Activated T-cell treated with anti-CD3 and anti-CD28 coated beads for 24 hours (primary cell): ENCODE data around the gene GNA12.
"Not testable (repeated sequence)": the region's sequence is repeated elsewhere in the genome, so short reads cannot be mapped to it uniquely, and the experiment has no call there.

Experiments
- DNase-seq: peaks from one replicate; pipeline ENCODE4 v3.0.0-alpha.2; 2020; ENCODE audit warnings: low read depth

The GNA12 gene

DNA sequence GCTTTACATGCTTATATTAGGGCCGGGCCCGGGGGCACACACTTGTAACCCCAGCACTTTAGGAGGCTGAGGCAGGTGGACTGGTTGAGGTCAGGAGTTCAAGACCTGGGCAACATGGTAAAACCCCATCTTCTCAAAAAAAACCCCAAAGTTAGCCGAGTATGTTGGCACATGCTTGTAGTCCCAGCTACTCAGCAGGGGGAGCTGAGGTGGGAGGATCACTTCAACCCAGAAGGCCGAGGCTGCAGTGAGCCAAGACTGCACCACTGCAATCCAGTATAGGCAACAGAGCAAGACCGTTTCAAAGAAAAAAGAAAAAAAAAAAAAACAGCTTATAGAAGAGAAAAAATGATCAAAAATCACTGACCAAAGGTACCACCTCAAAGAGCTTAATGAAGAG lies 93.0 kb downstream of the GNA12 start:
- DNase-seq: no peak

DNA sequence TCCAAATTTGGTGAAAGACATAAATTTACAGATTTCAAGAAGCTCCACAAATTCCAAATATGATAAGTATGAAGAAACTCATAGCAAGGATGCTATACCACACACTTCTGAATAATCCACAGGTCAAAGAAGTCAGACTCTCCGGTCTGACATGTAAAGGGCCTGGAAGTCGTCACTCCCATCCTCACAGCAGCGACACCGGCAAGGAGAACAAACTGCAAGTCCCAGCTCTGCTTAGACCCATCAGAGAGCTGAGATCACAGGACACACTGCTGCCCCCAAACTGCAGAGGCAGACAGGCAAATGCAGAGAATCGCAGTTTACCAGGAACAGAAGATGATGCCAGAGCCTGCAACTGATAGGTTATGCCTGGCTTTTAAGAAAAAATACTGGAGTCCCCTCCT lies 94.1 kb downstream of the GNA12 start:
- no peak for DNase-seq

DNA sequence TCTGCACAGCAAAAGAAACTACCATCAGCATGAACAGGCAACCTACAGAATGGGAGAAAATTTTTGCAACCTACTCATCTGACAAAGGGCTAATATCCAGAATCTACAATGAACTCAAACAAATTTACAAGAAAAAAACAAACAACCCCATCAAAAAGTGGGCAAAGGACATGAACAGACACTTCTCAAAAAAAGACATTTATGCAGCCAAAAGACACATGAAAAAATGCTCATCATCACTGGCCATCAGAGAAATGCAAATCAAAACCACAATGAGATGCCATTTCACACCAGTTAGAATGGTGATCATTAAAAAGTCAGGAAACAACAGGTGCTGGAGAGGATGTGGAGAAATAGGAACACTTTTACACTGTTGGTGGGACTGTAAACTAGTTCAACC lies 95.4 kb downstream of the GNA12 start:
- DNase-seq: not testable (repeated sequence)

DNA sequence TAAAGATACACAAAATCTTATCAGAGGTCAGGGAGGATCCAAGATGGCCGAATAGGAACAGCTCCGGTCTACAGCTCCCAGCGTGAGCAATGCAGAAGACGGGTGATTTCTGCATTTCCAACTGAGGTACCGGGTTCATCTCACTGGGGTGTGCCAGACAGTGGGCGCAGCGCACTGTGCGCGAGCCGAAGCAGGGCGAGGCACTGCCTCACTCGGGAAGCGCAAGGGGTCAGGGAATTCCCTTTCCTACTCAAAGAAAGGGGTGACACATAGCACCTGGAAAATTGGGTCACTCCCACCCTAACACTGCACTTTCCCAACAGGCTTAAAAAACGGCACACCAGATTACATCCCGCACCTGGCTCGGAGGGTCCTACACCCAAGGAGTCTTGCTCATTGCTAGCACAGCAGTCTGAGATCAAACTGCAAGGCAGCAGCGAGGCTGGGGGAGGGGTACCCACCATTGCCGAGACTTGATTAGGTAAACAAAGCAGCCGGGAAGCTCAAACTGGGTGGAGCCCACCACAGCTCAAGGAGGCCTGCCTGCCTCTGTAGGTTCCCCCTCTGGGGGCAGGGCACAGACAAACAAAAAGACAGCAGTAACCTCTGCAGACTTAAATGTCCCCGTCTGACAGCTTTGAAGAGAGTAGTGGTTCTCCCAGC lies 100.5 kb downstream of the GNA12 start:
- not testable (repeated sequence) for DNase-seq

DNA sequence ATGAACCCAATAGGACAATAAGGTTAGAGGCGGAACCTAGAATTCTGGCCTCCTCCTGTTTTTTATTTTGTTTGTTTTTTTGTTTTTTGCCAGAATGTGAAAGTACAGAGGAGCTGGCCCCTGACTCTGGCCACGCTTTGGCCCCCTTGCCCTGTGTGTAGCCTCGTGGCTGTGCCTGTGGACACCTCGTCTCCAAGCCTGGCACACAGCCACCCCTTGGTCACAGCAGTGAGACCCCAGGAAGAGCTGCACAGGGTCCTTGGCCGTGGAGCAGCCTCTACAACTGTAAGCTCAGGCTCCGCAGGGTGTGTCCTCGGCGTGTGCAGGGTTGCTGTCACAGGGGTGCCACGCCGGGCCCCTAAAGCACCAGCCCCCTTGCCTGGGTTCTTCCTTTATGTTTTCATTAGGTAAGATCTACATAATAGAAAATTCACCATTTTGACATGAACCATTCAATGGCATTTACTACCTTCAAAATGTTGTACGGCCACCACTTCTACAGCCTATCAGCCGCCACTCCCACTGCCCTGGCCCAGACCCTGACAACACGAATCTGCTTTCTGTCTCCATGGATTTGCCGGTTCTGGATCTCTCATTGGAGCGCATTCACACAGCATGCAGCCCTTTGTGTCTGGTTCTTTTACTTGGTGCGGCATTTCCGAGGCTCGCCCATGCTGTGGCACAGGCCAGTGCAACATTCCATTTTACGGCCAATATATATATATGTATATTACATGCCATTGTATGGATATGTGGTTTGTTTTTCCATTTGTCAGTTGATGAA lies 105.2 kb downstream of the GNA12 start:
- DNase-seq: no peak

DNA sequence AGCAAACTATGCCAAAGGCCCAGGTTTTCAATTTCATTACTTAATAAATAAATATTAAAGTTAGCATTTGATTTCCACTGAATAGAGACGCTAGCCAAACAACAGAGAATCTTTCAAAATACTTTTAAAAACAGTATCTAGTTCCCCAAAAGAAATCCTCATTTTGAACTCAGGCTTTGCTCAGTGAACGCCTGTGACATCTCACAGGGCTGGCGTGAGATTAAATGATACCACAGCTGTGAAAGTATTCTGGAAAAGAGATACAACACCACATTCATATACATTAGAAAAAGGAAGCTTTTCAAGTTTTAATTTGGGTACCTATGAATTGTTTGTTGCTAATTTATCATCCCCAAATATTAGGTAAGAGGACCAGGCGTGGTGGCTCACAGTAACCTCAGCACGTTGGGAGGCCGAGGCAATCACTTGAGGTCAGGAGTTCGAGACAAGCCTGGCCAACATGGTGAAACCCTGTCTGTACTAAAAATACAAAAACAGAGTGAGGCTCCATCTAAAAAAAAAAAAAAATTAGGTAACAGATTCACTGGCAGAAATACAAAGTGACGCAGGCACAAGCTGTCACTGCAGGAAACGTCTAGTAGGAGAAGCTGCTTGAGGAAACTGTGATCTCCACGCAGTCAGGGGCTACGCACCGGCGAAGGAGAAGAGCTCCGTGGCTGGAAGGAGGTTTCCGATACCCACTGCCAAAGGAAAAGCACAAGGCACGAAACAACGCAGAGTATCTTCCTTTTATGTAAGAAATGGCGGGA lies 106.2 kb downstream of the GNA12 start:
- DNase-seq: no peak

DNA sequence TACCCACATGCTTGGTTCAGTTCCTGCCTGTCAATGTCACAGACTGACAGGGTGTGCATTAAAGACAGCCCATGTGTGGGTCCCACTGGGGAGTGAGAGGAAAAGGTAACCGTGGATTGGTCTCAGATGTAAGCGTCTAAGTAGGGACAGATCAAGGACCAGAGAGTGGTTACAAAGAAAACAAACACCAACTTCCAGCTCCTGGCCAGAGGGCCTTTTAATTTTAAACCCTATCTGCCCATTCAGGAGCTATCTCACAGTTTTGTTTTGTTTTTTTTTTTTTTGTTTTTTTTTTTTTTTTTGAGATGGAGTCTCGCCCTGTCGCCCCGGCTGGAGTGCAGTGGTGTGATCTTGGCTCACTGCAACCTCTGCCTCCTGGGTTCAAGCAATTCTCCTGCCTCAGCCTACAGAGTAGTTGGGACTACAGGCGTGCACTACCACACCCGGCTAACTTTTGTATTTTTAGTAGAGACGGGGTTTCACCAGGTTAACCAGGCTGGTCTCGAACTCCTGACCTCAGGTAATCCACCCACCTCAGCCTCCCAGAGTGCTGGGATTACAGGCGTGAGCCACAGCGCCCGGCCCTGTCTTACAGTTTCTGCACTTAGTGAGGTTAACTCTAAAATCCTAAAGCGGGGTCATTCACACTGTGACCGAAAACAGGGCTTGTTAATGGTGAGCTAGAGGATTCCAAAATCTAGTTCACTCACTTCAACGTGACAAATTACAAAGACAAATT lies 106.9 kb downstream of the GNA12 start:
- DNase-seq: not testable (repeated sequence)

DNA sequence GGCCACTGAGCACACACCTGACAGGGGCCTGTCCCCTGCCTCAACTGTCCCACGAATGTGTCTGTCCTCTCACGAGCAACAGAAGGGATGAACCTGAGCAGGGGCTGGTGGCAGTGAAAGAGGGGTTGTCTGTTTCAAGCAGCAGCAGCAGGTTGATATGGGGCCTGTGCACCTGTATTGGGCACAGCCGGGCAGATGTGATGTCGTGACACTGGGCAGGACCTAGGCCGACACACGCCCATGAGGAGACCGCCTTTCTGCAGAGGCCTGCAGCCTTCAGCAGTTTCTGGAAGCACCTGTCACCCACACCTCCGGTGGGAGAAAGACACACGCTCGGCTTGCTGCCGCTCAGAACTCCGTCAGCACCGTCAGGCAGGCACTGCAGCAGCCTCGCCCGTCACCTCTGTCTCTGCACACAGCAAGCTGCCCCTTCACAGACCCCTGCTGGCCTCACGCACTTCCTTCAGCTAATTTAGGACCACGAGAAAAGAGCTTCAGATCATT lies 107.6 kb downstream of the GNA12 start:
- no peak for DNase-seq

DNA sequence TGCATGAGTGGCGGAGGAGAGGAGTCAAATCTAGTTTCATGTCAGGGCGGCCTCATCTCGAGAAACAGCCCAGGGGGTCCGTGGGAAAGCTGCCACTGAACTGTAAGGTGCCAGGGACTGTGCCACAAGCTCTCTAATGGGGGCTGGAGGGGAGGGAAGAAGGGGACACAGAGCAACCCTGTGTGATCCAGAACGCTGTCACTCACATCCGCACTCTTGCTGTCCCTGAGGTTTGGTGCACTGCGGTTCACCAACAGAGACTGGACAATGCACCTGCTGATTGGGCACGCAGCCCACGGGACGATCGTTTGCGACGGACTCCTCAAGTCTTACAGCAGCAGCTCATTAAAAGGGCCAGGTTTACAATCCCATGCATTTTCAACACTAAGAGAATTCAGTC lies 108.4 kb downstream of the GNA12 start:
- DNase-seq: no peak

DNA sequence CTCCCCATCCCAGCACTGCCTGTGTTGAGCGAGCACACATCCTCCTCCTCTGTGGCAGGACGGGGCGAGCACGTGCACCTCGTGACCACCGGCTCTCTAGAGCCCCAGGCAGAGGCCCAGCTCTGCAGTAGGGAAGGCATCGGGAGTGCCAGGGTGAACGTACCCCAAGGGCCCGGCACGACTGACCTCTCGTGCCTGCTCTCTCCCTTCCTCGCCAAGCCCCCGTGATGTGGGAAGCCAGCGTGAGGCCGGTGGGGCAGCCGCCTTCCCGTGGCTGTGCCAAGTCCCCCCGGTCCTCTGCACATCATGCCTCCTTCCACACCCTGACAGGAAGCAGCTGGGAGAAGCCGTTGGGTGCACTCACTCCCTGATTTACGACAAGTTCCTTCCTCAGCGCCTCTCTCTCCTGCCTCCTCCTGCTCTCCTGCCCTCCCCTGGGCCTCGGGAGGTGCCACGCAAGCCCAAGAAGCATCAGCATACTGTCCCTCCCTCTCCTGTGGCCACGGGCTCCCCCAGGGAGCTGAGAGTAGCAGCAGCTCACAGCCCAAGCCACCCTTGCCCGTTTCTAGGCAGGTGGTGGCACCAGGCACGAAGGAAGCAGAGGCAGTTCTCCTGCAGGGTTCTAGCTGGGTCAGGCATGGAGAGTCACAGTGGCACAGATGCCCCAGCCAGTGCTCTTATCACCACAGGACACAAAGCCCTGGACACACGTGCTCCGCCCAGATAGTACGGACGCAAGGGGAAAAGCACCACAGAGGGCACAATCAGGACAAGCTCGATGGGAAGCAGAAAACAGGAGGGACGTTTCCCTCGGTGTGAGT lies 109.1 kb downstream of the GNA12 start:
- DNase-seq: no peak

DNA sequence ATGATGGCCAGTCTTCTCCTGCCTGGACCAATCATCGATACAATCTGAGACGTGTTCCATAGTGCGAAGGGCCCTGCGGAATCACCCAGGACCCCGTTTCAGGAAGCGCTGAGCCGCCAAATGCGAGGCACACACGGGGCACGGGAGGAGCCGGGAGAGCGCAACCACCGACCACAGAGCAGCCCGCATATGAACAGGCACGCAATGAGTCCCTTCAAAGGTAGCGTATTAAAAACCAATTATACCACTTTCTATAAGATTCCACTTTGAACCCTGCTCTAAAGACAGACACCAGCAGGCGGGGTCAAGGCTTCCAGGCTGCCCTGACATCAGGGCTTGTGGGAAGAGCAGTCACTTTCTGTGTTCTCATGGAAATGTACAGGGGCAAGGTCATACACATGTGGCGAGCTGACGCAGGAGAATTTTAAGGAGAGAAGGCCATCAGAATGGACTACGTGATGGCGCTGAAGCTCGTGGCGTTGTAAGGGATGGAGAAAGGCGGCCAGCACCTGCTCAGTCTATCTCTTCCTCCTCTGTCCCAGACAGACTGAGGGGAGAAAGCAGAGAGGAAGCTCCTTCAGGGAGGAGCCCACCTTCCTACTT lies 109.9 kb downstream of the GNA12 start:
- DNase-seq: no peak

DNA sequence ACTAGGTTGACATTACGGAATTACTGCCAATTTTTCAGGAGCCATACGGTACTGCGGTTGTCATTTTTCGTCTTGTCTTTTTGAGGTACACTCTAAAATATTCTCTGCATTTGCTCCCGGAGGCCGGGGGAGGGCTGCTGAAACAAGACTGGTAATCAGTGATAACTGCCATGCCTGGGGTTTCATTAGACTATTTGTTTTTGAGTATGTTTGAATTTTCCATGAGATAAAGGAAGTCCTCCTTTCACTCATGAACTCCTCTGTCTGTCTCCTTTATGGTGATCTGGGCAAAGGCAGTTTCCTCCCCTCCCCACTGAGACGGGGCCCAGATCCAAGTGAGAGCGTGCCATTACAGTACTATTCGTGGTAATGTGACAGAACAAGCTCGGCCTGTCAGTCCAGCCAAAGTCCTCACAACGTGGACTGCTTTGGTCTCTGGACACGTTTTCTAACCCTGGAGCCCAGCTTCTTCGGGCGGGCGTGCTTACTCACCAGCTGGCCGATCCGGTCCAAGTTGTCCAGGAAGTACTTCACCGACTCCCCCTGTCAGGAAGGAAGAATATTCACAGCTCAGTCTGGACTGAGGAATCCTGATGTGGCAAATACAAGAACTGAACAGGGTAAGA lies 111.0 kb downstream of the GNA12 start:
- no peak for DNase-seq

DNA sequence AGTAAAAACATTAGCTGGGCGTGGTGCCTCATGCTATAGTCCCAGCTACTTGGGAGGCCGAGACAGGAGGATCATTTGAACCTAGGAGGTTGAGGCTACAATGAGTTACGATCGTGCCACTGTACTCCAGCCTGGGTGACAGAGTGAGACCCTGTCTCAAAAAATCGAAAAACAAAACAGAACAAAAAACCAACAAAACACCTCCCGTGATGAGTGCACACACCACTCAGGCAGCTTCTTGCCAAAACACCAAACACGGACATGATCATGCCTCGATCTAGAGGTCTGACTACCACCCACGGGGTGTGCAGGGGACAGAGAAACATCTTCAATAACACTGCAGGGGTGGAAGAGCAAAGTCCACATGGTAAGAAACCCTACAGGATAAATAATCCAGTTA lies 111.7 kb downstream of the GNA12 start:
- no peak for DNase-seq

DNA sequence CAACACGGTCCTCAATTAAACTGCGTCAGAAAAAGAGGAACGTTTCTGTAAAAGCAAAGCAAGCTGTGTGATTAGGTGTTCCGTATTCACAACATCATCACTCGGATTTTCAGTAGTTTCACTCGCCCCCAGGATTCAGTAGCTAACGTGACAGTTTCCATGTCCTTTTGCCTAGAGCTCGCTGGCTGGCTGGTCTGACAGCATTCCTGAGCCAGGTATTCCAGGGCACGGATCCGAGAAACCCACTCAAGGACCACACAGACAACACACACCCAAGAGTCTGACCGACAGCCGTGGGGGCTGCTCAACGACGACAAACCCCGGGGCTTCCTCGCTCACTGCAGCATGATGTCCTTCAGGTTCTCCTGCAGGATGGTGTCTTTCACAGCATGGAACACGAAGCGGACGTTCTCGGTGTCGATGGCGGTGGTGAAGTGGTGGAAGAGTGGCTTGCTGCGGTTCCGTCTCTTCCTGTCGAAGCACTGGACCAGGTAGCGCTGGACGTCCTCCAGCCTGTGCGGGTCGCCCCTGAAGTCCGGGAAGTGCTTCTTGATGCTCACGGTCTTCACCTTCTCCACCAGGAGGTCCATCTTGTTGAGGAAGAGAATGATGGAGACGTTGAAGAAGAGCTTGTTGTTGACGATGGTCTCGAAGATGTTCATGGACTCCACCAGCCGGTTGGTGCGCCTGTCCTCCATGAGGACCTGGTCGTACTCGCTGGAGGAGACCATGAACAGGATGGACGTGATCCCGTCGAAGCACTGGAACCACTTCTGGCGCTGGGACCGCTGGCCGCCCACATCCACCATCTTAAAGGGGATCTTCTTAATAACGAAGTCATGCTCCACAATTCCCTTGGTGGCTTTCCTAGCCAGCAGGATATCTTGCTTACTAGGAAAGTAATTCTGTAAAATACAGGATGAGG lies 113.0 kb downstream of the GNA12 start:
- no peak for DNase-seq

DNA sequence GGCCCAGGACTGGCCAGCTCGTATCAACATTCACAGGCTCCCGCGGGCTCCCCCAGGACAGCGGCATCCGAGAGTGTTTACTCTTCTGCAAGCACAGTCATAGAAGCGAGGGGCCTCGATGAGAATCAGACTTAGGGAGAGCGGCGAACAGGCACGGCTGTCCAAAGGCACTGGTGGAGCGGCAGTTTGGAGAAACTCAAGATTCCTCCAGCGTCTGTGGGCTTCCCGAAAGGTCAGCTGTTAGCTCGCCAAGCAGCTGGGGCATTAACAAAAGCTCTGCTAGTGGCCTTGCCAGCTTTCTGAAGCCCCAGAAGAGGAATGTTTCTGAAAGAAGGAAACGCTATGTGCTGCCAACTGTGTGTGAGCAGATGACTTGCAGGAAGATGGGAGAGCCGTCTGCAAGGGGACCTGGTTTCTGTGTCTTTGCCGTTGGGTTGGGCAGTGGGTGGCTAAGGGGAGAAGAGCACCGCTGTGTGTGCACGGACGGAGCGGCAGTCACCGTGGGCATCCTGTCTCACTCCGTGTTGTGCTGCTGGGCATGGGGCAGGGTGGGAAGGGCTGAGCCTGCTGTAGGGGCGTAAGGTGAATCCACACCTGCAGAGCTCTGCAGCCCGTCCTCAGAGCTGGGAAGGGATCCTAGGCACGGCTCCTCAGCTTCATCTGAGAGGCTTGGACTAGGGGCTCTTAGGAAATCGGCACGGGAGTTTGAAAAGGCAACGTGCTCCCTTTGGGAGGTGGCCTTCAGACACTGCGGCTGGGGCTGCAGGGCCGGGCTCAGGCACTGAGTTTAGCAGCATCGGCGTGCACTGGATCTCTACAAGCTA lies 114.0 kb downstream of the GNA12 start:
- DNase-seq: no peak

DNA sequence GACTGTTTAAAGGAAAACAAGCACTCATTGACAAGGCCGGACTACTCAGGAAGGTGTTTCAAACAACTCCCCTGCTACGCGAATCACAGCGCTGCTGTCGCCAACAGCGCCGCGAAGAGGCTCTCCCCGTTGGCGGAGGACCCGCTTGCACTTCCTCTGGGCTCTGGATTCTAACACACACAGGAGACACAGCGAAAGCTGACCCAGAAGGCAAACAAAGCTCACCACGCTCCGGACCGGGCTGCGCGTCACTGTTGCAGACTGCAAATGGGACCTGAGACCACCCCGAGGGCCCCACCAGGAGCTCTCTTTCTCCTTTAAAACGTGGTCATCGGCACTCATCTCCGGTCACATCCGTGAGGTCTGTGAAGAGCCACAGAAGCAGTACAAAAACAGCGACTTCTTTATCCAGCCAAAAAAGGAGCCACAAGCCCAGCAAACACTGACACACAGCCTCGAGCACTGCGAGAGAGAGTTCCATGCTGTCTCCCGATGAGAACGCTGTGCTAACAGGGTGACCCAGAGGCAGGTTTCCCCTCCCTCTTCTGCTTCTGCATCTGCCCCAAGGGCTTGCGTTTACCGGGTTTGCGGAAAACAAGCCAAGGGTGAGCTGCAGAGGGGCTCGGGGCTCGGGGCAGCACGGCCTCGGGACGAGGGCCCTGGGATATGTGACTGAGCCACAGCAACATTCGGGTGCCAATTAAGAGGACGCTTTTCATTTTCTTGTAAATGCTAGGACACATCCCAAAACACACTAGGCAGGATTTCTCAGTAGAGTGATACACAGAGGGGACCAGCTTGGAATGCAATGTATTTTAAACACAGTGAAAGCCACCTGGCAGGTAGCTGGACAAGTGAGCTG lies 114.8 kb downstream of the GNA12 start:
- DNase-seq: no peak

DNA sequence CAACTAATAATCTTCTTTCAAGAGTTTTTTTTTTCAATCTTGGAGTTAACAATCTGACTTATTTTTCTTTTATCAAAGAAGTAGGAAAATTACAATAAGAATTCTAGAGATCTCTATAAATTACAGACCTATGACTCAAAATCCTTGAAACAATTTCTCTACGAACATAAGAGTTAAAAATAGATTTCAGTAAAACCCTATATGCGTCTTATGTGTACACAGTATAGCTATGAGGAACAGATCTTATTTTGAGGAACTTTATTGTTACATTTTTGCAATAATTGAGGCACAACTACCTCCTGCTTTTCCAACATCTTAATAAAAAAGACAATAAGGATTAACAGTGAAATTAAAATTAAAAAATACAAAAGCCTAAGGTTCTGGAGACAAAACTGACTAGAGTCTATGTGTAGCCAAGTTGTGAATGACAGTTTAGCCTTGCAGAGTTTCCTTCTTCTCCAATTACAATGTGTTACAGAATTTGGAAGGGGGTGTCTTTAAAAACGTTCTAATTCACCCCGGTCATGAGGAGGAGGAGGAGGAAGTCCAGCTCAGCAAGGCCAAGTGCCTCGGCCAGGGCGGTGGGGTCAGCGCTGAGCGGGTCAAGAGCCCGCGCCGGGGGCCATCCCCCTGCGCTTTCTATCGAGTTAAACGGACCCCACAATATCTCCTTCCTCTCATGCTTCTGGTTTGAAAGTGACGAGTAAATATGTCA lies 115.6 kb downstream of the GNA12 start:
- no peak for DNase-seq
